ENCODE results near the gene PDE1C.

PDE1C gene

GRCh38 chr7:31982962-31983361, 87.2 kb downstream of the PDE1C start:
- H3K4me3 ChIP-seq (ENCODE audit: low read length) = no peak overlapping the region
- H3K9me3 ChIP-seq (ENCODE audit: control insufficient read depth, low read depth, low read length) = no peaks in the 10 kb centered on the region
- no peaks in the 10 kb centered on the region for H3K4me1 ChIP-seq (ENCODE audit: control insufficient read depth, low read depth, low read length)
- H3K27me3 ChIP-seq (ENCODE audit: control insufficient read depth, insufficient read depth, low read length) = no peaks in the 10 kb centered on the region
- H3K27ac ChIP-seq (ENCODE audit: low read length) = no peak overlapping the region
- no peaks in the 10 kb centered on the region for H3K36me3 ChIP-seq (ENCODE audit: control insufficient read depth, low read depth, low read length)
- no peak overlapping the region for H3K9ac ChIP-seq (ENCODE audit: low read length)

- Histone ChIP-seq H3K4me1 (ENCODE audit: control insufficient read depth, low read depth, low read length) (no peaks in the 10 kb centered on the region), H3K27ac (ENCODE audit: low read length) (no peak overlapping the region), H3K36me3 (ENCODE audit: control insufficient read depth, low read depth, low read length) (no peaks in the 10 kb centered on the region), H3K4me3 (ENCODE audit: low read length) (no peak overlapping the region), H3K9ac (ENCODE audit: low read length) (no peak overlapping the region), H3K27me3 (ENCODE audit: control insufficient read depth, insufficient read depth, low read length) (no peaks in the 10 kb centered on the region), H3K9me3 (ENCODE audit: control insufficient read depth, low read depth, low read length) (no peaks in the 10 kb centered on the region)
Observed at GRCh38 chr7:31981874-31982390, 88.3 kb downstream of the PDE1C start.

- no peaks in the 10 kb centered on the region for H3K27me3 ChIP-seq (ENCODE audit: control insufficient read depth, insufficient read depth, low read length)
- H3K9me3 ChIP-seq (ENCODE audit: control insufficient read depth, low read depth, low read length) = no peaks in the 10 kb centered on the region
- no peak overlapping the region for H3K4me3 ChIP-seq (ENCODE audit: low read length)
- H3K4me1 ChIP-seq (ENCODE audit: control insufficient read depth, low read depth, low read length) = no peaks in the 10 kb centered on the region
- no peaks in the 10 kb centered on the region for H3K36me3 ChIP-seq (ENCODE audit: control insufficient read depth, low read depth, low read length)
- no peak overlapping the region for H3K27ac ChIP-seq (ENCODE audit: low read length)
- H3K9ac ChIP-seq (ENCODE audit: low read length) = no peak overlapping the region
Observed at GRCh38 chr7:31979690-31980330, 90.4 kb downstream of the PDE1C start.

GRCh38 chr7:31975546-31975945, 94.7 kb downstream of the PDE1C start:
- no peaks in the 10 kb centered on the region for H3K9me3 ChIP-seq (ENCODE audit: control insufficient read depth, low read depth, low read length)
- H3K9ac ChIP-seq (ENCODE audit: low read length) = no peak overlapping the region
- H3K4me1 ChIP-seq (ENCODE audit: control insufficient read depth, low read depth, low read length) = no peaks in the 10 kb centered on the region
- H3K27ac ChIP-seq (ENCODE audit: low read length) = no peak overlapping the region
- no peaks in the 10 kb centered on the region for H3K27me3 ChIP-seq (ENCODE audit: control insufficient read depth, insufficient read depth, low read length)
- H3K36me3 ChIP-seq (ENCODE audit: control insufficient read depth, low read depth, low read length) = no peaks in the 10 kb centered on the region
- no peak overlapping the region for H3K4me3 ChIP-seq (ENCODE audit: low read length)

- Histone ChIP-seq H3K36me3 (ENCODE audit: control insufficient read depth, low read depth, low read length) (no peaks in the 10 kb centered on the region), H3K9ac (ENCODE audit: low read length) (no peak overlapping the region), H3K4me1 (ENCODE audit: control insufficient read depth, low read depth, low read length) (no peaks in the 10 kb centered on the region), H3K27me3 (ENCODE audit: control insufficient read depth, insufficient read depth, low read length) (no peaks in the 10 kb centered on the region), H3K27ac (ENCODE audit: low read length) (no peak overlapping the region), H3K9me3 (ENCODE audit: control insufficient read depth, low read depth, low read length) (no peaks in the 10 kb centered on the region), H3K4me3 (ENCODE audit: low read length) (no peak overlapping the region)
Observed at GRCh38 chr7:31974351-31974750, 95.9 kb downstream of the PDE1C start.

GRCh38 chr7:31971049-31971667, 99.0 kb downstream of the PDE1C start:
- Histone ChIP-seq H3K4me1 (ENCODE audit: control insufficient read depth, low read depth, low read length) (no peaks in the 10 kb centered on the region), H3K27me3 (ENCODE audit: control insufficient read depth, insufficient read depth, low read length) (no peaks in the 10 kb centered on the region), H3K36me3 (ENCODE audit: control insufficient read depth, low read depth, low read length) (no peaks in the 10 kb centered on the region), H3K27ac (ENCODE audit: low read length) (no peak overlapping the region), H3K9ac (ENCODE audit: low read length) (no peak overlapping the region), H3K9me3 (ENCODE audit: control insufficient read depth, low read depth, low read length) (no peaks in the 10 kb centered on the region), H3K4me3 (ENCODE audit: low read length) (no peak overlapping the region)

GRCh38 chr7:31970501-31970900, 99.7 kb downstream of the PDE1C start:
- Histone ChIP-seq H3K27ac (ENCODE audit: low read length) (no peak overlapping the region), H3K4me3 (ENCODE audit: low read length) (no peak overlapping the region), H3K9me3 (ENCODE audit: control insufficient read depth, low read depth, low read length) (no peaks in the 10 kb centered on the region), H3K4me1 (ENCODE audit: control insufficient read depth, low read depth, low read length) (no peaks in the 10 kb centered on the region), H3K27me3 (ENCODE audit: control insufficient read depth, insufficient read depth, low read length) (no peaks in the 10 kb centered on the region), H3K9ac (ENCODE audit: low read length) (no peak overlapping the region), H3K36me3 (ENCODE audit: control insufficient read depth, low read depth, low read length) (no peaks in the 10 kb centered on the region)

- no peaks in the 10 kb centered on the region for H3K4me1 ChIP-seq (ENCODE audit: control insufficient read depth, low read depth, low read length)
- H3K27ac ChIP-seq (ENCODE audit: low read length) = no peak overlapping the region
- no peak overlapping the region for H3K9ac ChIP-seq (ENCODE audit: low read length)
- no peaks in the 10 kb centered on the region for H3K36me3 ChIP-seq (ENCODE audit: control insufficient read depth, low read depth, low read length)
- no peak overlapping the region for H3K4me3 ChIP-seq (ENCODE audit: low read length)
- no peaks in the 10 kb centered on the region for H3K9me3 ChIP-seq (ENCODE audit: control insufficient read depth, low read depth, low read length)
- H3K27me3 ChIP-seq (ENCODE audit: control insufficient read depth, insufficient read depth, low read length) = no peaks in the 10 kb centered on the region
Observed at GRCh38 chr7:31963569-31964175, 106.5 kb downstream of the PDE1C start.

- Histone ChIP-seq H3K27ac (ENCODE audit: low read length) (no peak overlapping the region), H3K36me3 (ENCODE audit: control insufficient read depth, low read depth, low read length) (no peaks in the 10 kb centered on the region), H3K4me3 (ENCODE audit: low read length) (no peak overlapping the region), H3K4me1 (ENCODE audit: control insufficient read depth, low read depth, low read length) (no peaks in the 10 kb centered on the region), H3K9me3 (ENCODE audit: control insufficient read depth, low read depth, low read length) (no peaks in the 10 kb centered on the region), H3K9ac (ENCODE audit: low read length) (no peak overlapping the region), H3K27me3 (ENCODE audit: control insufficient read depth, insufficient read depth, low read length) (no peaks in the 10 kb centered on the region)
Observed at GRCh38 chr7:31962246-31962645, 108.0 kb downstream of the PDE1C start.

GRCh38 chr7:31958226-31958625, 112.0 kb downstream of the PDE1C start:
- Histone ChIP-seq H3K4me3 (ENCODE audit: low read length) (no peak overlapping the region), H3K9ac (ENCODE audit: low read length) (no peak overlapping the region), H3K4me1 (ENCODE audit: control insufficient read depth, low read depth, low read length) (no peaks in the 10 kb centered on the region), H3K9me3 (ENCODE audit: control insufficient read depth, low read depth, low read length) (no peaks in the 10 kb centered on the region), H3K27ac (ENCODE audit: low read length) (no peak overlapping the region), H3K36me3 (ENCODE audit: control insufficient read depth, low read depth, low read length) (no peaks in the 10 kb centered on the region), H3K27me3 (ENCODE audit: control insufficient read depth, insufficient read depth, low read length) (no peaks in the 10 kb centered on the region)

GRCh38 chr7:31957756-31958155, 112.5 kb downstream of the PDE1C start:
- H3K27me3 ChIP-seq (ENCODE audit: control insufficient read depth, insufficient read depth, low read length) = no peaks in the 10 kb centered on the region
- no peaks in the 10 kb centered on the region for H3K36me3 ChIP-seq (ENCODE audit: control insufficient read depth, low read depth, low read length)
- H3K27ac ChIP-seq (ENCODE audit: low read length) = no peak overlapping the region
- H3K4me3 ChIP-seq (ENCODE audit: low read length) = no peak overlapping the region
- no peak overlapping the region for H3K9ac ChIP-seq (ENCODE audit: low read length)
- H3K9me3 ChIP-seq (ENCODE audit: control insufficient read depth, low read depth, low read length) = no peaks in the 10 kb centered on the region
- no peaks in the 10 kb centered on the region for H3K4me1 ChIP-seq (ENCODE audit: control insufficient read depth, low read depth, low read length)

Data from iPS-18a (cell line).